Activated CD8-positive, alpha-beta T cell treated with anti-CD3 and anti-CD28 coated beads, Interleukin-2, amount 10 ng/mL, durations not matched to agents 7 days and 5 days (primary cell): Measurements from ENCODE around the gene MAEL. TPM values are rescaled to one million over a fixed set of nuclear protein-coding genes. Genes with fewer than 3 reads are reported as not detected.

ENCODE experiments used
- ATAC-seq: fragments of 150-1000 bp; cut with Tn5 transposase; one replicate; pipeline ENCODE4 v1.10.0; 2021; ENCODE audit warnings: moderate library complexity
- CTCF ChIA-PET: fragments of 350-600 bp; sonication (Branson Sonifier 250); formaldehyde crosslinking; loops from one replicate; lab custom pipeline; 2021; ENCODE audit warnings: antibody characterized with exemption; lab: Charles Lee
- POLR2A ChIA-PET: fragments of 350-600 bp; sonication (Branson Sonifier 250); formaldehyde crosslinking; loops from one replicate; lab custom pipeline; 2021; ENCODE audit warnings: antibody characterized with exemption; lab: Charles Lee
- DNase-seq: peaks from one replicate; pipeline ENCODE4 v3.0.0-alpha.2; 2020
- H3K27ac Mint-ChIP-seq: one replicate; pipeline ENCODE4 v1.8.0; 2021; ENCODE audit warnings: mild to moderate bottlenecking, mixed read lengths
- H3K27me3 Mint-ChIP-seq: one replicate; pipeline ENCODE4 v1.8.0; 2021; ENCODE audit warnings: low read depth, mixed read lengths
- H3K36me3 Mint-ChIP-seq: one replicate; pipeline ENCODE4 v1.8.0; 2021; ENCODE audit warnings: low read depth, mixed read lengths
- H3K4me1 Mint-ChIP-seq: one replicate; pipeline ENCODE4 v1.8.0; 2021; ENCODE audit warnings: low read depth, mixed read lengths
- H3K4me3 Mint-ChIP-seq: one replicate; pipeline ENCODE4 v1.8.0; 2021; ENCODE audit warnings: mild to moderate bottlenecking, mixed read lengths
- H3K9me3 Mint-ChIP-seq: one replicate; pipeline ENCODE4 v1.8.0; 2022; ENCODE audit warnings: mixed read lengths; ENCODE audit not compliant: insufficient read depth
- total RNA-seq, 2 experiments: library from RNA; stranded (reverse); gene quantifications; one replicate each; pipeline ENCODE4 v1.2.3, GENCODE V29; 2021

MAEL gene
- total RNA-seq, 2 experiments from 2014 or later = not detected

DNA sequence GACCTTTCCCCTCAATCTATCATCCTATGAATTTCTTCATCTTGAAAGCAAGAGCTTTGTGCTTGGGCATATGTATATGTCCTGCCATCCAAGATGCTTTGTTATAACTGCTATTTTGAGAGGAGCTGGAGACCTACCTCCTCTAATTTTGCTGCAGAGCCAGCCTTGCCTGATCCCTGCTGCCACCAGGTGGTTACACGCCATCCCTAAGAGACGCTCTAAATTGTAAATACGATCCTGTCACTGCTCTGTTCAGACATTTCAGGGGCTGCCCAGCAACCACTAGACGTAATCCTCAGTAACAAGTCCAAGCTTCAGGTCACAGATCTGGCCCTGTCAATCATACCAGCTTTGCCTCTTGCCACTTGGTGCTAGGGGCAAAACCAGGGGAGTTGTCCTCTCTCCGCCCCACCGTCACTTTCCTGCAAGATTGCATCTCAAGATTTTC lies 68.2 kb downstream of the MAEL start:
- peaks cover 3% of the 10 kb centered on the region for H3K27me3 Mint-ChIP-seq
- ChIA-PET POLR2A (interaction anchor here (0.8 kb wide), 2 partner anchors 83 to 141 kb away, joined by 3 to 5 read pairs; no protein-coding TSS in a partner anchor), CTCF (interaction anchor here (0.6 to 15.1 kb wide), 23 partner anchors 10 to 211 kb away, joined by 3 to 838 read pairs (median 4); partner anchors contain the start of genes POU2F1 and TADA1)
- ATAC-seq = peak; percentile 76
- H3K4me3 Mint-ChIP-seq = no peak overlapping the region
- H3K9me3 Mint-ChIP-seq = no peaks in the 10 kb centered on the region
- DNase-seq = peak; percentile 71
- H3K36me3 Mint-ChIP-seq = no peaks in the 10 kb centered on the region
- H3K4me1 Mint-ChIP-seq = peaks cover 12% of the 10 kb centered on the region
- no peak overlapping the region for H3K27ac Mint-ChIP-seq

DNA sequence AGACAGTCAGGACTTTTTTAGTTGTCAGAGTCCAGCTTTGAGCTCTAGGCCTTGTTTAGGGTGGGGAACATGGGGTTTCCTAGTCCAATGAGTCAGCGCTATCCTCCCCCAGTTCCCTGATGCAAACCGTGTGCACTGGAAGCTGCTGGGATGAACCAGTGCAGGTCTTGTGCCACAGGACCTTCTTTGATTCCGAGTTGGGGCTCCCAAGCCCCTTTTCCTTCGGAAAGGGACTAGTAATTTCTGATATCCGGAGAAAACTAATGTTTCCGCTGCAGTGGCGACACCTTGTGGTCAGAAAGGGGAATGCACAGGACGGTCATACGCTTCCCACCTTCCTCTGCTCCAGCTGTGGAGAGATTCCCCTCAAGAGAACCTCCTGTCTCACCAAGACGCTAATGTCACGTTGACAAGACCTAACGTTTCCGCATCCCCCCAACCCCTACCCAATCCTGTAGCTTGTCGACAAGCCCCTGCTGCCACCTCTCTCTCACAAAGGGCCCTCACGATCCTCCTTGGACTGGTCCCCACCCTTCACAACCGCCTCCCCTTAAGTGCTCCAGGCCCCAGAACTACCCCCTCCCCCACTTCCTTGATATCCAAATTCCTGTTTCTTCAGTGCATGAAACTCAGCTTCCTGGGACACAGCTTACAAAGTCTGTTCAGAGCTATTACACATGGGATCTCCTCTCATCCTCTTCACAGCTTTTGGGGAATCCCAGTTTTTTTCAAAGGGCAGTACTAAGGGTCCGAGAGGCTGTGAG lies 70.1 kb downstream of the MAEL start:
- CTCF ChIA-PET = interaction anchor here (0.6 to 15.1 kb wide), 78 partner anchors 8 to 1131 kb away, joined by 3 to 838 read pairs (median 5); partner anchors contain the start of genes CREG1, ILDR2, POGK and POU2F1
- ATAC-seq (peak; percentile 50), DNase-seq (peak; percentile 81)
- H3K9me3 Mint-ChIP-seq = no peaks in the 10 kb centered on the region
- H3K36me3 Mint-ChIP-seq = no peaks in the 10 kb centered on the region
- no peak overlapping the region for H3K4me3 Mint-ChIP-seq
- POLR2A ChIA-PET = interaction anchor here (1.3 kb wide), 1 partner anchor 149 kb away, joined by 5 read pairs; no protein-coding TSS in a partner anchor
- peak overlapping the region; percentile 21 for H3K27ac Mint-ChIP-seq
- peaks cover 12% of the 10 kb centered on the region for H3K4me1 Mint-ChIP-seq
- peaks cover 3% of the 10 kb centered on the region for H3K27me3 Mint-ChIP-seq

DNA sequence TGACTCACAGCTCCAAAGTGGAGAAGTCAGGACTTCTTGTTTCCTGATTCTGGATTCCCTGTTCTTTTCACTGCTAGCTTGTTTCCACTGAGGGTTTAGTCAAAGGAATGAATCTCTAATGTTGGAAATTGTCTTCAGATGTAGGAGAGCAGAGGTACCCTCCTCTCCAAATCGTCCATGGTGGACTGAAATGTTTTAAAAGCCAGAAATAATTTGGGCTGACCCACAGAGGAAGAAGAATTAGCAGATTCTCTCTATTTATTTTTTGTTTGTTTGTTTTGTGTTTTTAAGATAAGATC lies 70.7 kb downstream of the MAEL start:
- Mint-ChIP-seq H3K27me3 (peaks cover 3% of the 10 kb centered on the region), H3K4me1 (peaks cover 12% of the 10 kb centered on the region), H3K4me3 (no peak overlapping the region), H3K27ac (no peak overlapping the region), H3K9me3 (no peaks in the 10 kb centered on the region), H3K36me3 (no peaks in the 10 kb centered on the region)
- ChIA-PET CTCF (interaction anchor here (0.6 to 15.1 kb wide), 56 partner anchors 9 to 496 kb away, joined by 3 to 838 read pairs (median 5); partner anchors contain the start of genes CREG1, ILDR2, POU2F1 and TADA1), POLR2A (interaction anchor here (1.3 kb wide), 1 partner anchor 149 kb away, joined by 5 read pairs; no protein-coding TSS in a partner anchor)
- no peak for DNase-seq
- no peak for ATAC-seq

DNA sequence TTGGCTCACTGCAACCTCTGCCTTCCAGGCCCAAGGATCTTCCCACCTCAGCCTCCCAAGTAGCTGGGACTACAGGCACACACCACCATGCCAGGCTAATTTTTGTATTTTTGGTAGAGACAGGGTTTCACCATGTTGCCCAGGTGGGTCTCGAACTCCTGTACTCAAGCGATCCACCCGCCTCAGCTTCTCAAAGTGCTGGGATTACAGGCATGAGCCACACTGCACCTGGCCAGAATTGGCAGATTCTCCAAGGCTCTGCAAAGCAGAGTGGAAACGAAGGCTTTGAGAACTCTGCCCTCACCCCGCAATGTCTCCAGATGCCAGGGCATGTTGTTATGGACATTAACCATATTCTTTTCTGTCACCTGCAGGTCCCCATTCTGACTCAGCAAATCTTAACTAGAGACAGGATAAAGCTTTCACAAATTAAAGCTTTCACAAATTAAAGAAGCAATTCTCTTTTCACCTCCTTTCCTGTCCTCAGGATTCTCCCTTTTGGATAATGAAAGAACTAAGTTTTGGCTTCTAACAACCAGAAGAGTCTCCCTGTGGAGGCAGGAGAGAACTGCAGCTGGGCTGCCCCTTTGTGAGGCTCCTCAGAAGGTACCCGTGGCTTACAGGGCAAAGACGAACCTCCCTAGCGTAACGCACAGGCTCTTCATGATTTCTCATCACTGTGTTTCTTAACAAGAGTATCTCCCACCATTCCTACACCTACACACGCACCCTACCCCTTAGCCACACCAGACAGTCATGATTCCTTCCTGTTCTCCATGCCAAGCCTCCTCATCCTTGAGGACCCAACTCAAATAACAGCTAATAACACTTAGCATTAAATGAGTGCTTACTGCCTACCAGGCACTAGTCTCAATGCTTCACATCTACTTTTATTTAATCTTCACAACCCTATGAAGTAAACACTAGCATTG lies 71.3 kb downstream of the MAEL start:
- Mint-ChIP-seq H3K27me3 (peaks cover 6% of the 10 kb centered on the region), H3K27ac (no peak overlapping the region), H3K4me3 (no peak overlapping the region), H3K9me3 (no peaks in the 10 kb centered on the region), H3K36me3 (no peaks in the 10 kb centered on the region), H3K4me1 (peaks cover 12% of the 10 kb centered on the region)
- no peak for DNase-seq
- ATAC-seq = no peak
- POLR2A ChIA-PET = interaction anchor here (1.0 kb wide), 1 partner anchor 16 kb away, joined by 3 read pairs; no protein-coding TSS in a partner anchor
- CTCF ChIA-PET = interaction anchor here (0.6 to 15.1 kb wide), 48 partner anchors 9 to 533 kb away, joined by 3 to 838 read pairs (median 6); partner anchors contain the start of genes CREG1 and POU2F1

DNA sequence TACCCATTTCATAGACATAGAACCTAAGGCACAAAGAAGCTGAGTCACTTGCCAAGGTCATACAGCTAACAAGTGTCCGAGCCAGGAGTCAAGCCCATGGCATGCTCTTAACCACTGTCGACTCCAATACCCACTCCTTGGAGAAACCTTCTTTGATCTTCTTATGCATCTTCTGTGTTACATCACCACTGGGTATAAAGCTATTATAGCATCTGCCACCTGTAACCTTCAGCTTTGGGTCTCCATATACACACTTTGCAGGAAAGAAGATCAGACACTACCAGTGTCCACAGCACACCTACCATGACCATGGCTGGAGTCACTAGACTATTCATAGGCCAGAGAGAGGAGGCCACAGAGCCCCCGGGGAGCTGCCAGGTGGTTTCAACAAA lies 72.0 kb downstream of the MAEL start:
- ChIA-PET CTCF (interaction anchor here (0.7 to 15.1 kb wide), 15 partner anchors 14 to 534 kb away, joined by 3 to 838 read pairs (median 8); partner anchors contain the start of gene POU2F1), POLR2A (interaction anchor here (0.5 to 1.0 kb wide), 2 partner anchors 17 to 169 kb away, joined by 3 read pairs; no protein-coding TSS in a partner anchor)
- Mint-ChIP-seq H3K27ac (no peak overlapping the region), H3K4me1 (peaks cover 12% of the 10 kb centered on the region), H3K4me3 (no peak overlapping the region), H3K9me3 (no peaks in the 10 kb centered on the region), H3K27me3 (peaks cover 6% of the 10 kb centered on the region), H3K36me3 (no peaks in the 10 kb centered on the region)
- DNase-seq (no peak), ATAC-seq (no peak)

DNA sequence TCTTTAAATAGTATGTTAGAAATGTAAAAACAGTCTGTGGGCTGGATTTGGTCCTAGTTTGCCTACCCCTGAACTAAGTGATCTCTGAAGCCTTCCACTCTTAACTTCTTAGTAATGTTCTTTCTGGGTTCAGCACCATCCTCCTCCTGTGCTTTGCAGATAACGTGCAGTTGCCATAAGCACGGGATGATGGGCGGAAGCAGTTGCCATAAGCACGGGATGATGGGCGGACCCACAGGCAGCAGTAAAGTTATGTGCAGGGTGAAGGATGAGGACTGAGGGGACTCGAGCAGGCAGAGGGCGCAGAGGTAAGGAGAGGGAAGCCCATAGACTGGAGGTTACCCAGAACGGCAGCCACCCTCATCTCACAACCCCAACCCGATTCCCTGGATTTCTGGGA lies 75.5 kb downstream of the MAEL start:
- Mint-ChIP-seq H3K4me1 (no peaks in the 10 kb centered on the region), H3K27ac (no peak overlapping the region), H3K27me3 (peaks cover 6% of the 10 kb centered on the region), H3K9me3 (no peaks in the 10 kb centered on the region), H3K36me3 (no peaks in the 10 kb centered on the region), H3K4me3 (no peak overlapping the region)
- ATAC-seq (no peak), DNase-seq (no peak)
- ChIA-PET POLR2A (interaction anchor here (1.3 kb wide), 1 partner anchor 156 kb away, joined by 7 read pairs; the partner anchor contains the start of gene POU2F1), CTCF (interaction anchor here (1.4 to 15.1 kb wide), 5 partner anchors 56 to 491 kb away, joined by 3 to 838 read pairs (median 6); partner anchors contain the start of gene POU2F1)

DNA sequence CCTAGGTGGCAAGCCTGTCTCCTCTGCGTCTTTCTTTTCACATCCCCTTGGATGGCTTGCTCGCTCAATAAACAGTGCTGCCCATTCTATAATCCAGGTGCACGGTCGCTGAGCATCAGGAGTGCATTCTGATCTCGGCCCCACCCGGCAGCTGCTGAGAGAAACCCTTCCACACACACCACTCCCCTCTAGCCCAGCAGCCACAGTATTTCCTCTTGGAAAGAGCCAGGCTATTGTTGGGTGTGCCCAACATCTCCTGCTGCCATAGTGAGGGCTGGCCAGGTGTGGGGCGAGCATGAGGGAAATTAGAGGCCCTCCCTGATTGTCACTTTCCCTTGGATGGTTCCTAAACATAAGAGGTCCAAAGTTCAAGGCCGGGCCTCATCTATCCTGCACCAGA lies 76.4 kb downstream of the MAEL start:
- ATAC-seq = no peak
- Mint-ChIP-seq H3K9me3 (no peaks in the 10 kb centered on the region), H3K4me3 (no peak overlapping the region), H3K4me1 (no peaks in the 10 kb centered on the region), H3K27me3 (peaks cover 6% of the 10 kb centered on the region), H3K27ac (no peak overlapping the region), H3K36me3 (no peaks in the 10 kb centered on the region)
- ChIA-PET CTCF (interaction anchor here (0.9 to 15.1 kb wide), 7 partner anchors 14 to 476 kb away, joined by 4 to 838 read pairs (median 15); partner anchors contain the start of gene POU2F1), POLR2A (interaction anchor here (1.3 kb wide), 1 partner anchor 155 kb away, joined by 7 read pairs; the partner anchor contains the start of gene POU2F1)
- DNase-seq = no peak

DNA sequence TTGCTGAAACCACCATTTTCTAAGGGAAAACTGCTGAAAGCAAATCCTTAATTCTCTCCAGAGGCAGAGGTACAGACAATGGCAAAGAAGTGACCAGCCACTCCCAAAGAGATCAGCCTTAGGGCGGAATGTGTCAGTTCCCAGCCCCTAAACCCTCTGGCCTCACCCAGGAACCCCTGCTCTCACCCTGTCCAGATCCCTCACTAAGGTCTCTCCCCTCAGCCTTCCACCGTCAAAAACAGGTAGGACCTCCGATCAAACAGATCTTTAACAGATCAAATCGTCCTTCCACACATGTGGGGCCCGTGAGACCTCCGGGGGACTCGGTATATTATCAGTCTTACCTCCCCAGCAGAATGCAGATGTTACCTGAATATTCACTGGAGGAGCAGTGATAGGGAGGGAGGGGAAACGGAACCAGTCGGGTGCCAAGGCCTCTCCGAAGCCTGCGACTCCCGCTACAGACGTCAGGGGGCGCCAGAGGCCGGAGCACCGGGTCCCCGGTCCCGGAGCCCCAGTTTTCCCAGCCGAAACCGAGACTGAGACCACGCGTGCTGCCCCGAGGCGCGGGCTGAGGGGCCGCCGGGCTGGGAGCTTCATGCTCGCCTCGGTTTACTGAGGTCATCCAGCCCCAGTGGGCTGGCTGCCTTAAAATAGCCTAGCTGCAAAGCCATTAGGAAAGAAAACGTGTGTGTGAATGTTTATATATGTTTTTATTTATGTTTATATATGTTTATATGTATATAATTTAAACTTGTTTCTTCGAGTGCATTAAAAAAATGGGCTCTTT lies 77.4 kb downstream of the MAEL start:
- ATAC-seq (peak; percentile 96), DNase-seq (peak; percentile 83)
- Mint-ChIP-seq H3K36me3 (no peaks in the 10 kb centered on the region), H3K9me3 (no peaks in the 10 kb centered on the region), H3K4me1 (no peaks in the 10 kb centered on the region), H3K27me3 (peaks cover 8% of the 10 kb centered on the region), H3K4me3 (no peak overlapping the region), H3K27ac (no peak overlapping the region)
- CTCF ChIA-PET = interaction anchor here (0.6 to 15.1 kb wide), 24 partner anchors 8 to 487 kb away, joined by 3 to 838 read pairs (median 5); partner anchors contain the start of genes CREG1, GPA33 and POU2F1
- POLR2A ChIA-PET = interaction anchor here (1.0 kb wide), 1 partner anchor 20 kb away, joined by 3 read pairs; no protein-coding TSS in a partner anchor

DNA sequence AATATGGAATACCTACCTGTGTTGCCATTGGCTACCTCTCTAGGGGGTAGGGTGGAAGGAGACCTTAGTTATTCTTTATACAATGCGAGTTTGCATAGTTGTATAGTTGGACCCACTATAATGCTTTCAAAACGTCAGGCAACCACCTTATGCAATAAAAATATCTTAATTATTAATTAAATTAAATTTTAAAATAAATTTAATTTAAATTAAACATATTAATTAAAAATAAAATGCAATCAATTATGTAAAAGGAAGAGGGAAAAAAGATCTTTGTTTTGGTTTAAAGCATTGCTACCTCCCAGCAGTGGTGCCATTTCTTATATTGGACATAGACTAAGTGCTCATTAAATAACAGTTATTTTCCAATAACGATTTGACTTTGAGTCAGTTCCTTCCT lies 78.8 kb downstream of the MAEL start:
- no peaks in the 10 kb centered on the region for H3K9me3 Mint-ChIP-seq
- no peaks in the 10 kb centered on the region for H3K4me1 Mint-ChIP-seq
- H3K4me3 Mint-ChIP-seq = no peak overlapping the region
- no peak for ATAC-seq
- H3K36me3 Mint-ChIP-seq = no peaks in the 10 kb centered on the region
- CTCF ChIA-PET = interaction anchor here (1.1 kb wide), 1 partner anchor 151 kb away, joined by 3 read pairs; no protein-coding TSS in a partner anchor
- no peak overlapping the region for H3K27ac Mint-ChIP-seq
- H3K27me3 Mint-ChIP-seq = peaks cover 8% of the 10 kb centered on the region
- no peak for DNase-seq
- POLR2A ChIA-PET = no interaction called here

DNA sequence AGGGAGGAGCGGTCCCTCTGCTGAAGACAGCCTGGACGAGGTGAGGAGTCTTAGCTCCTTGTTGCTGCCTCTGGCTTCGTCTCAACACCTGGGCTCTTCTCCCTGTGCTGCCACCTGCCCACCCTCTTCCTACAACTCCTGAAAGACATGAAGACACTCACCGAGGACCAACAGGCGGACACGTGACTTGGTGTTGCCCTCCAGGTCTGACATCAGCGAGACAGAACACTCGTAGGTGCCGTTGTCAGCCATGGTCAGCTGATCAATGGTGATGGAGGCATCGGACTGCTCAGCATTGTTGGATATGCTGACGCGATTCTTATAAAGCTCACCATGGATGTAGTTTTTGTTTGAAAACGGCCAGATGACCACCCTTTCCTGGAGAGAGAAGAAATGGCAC lies 79.7 kb downstream of the MAEL start:
- POLR2A ChIA-PET = no interaction called here
- ATAC-seq (no peak), DNase-seq (no peak)
- no peaks in the 10 kb centered on the region for H3K4me1 Mint-ChIP-seq
- peaks cover 8% of the 10 kb centered on the region for H3K27me3 Mint-ChIP-seq
- no peak overlapping the region for H3K4me3 Mint-ChIP-seq
- no peak overlapping the region for H3K27ac Mint-ChIP-seq
- no peaks in the 10 kb centered on the region for H3K36me3 Mint-ChIP-seq
- CTCF ChIA-PET = interaction anchor here (0.7 to 1.3 kb wide), 6 partner anchors 9 to 150 kb away, joined by 3 to 11 read pairs (median 3); no protein-coding TSS in a partner anchor
- no peaks in the 10 kb centered on the region for H3K9me3 Mint-ChIP-seq
